GM18508 (cell line): ENCODE data around the gene DMPK.

Experiments used
- ATAC-seq: cut with Tn5 transposase; IDR thresholded peaks from one replicate; pipeline ENCODE4 v1.9.1; 2021; ENCODE audit warnings: moderate number of reproducible peaks; ENCODE audit not compliant: insufficient read depth, unreplicated experiment

DMPK gene

GRCh38 chr19:45790942-45791341 is 8.7 kb upstream of the DMPK start:
- no peak for ATAC-seq

GRCh38 chr19:45789035-45789786 is 6.9 kb upstream of the DMPK start:
- no peak for ATAC-seq

GRCh38 chr19:45786533-45786894 is 4.2 kb upstream of the DMPK start:
- ATAC-seq: no peak

GRCh38 chr19:45785781-45786532 is 3.7 kb upstream of the DMPK start:
- no peak for ATAC-seq

- ATAC-seq: no peak
These were observed 2.8 kb upstream of the DMPK start for GRCh38 chr19:45785097-45785496.

GRCh38 chr19:45784096-45784495 is 1.8 kb upstream of the DMPK start:
- ATAC-seq: no peak

GRCh38 chr19:45782820-45783785 is 813 bp upstream of the DMPK start:
- no peak for ATAC-seq

- no peak for ATAC-seq
These were observed 802 bp downstream of the DMPK start for GRCh38 chr19:45781214-45782161.

GRCh38 chr19:45780448-45781213 is 1.7 kb downstream of the DMPK start:
- ATAC-seq: no peak

- no peak for ATAC-seq
These were observed 2.2 kb downstream of the DMPK start for GRCh38 chr19:45780146-45780447.

GRCh38 chr19:45779231-45780145 is 2.8 kb downstream of the DMPK start:
- ATAC-seq: no peak

- no peak for ATAC-seq
These were observed 4.2 kb downstream of the DMPK start for GRCh38 chr19:45778010-45778661.

- no peak for ATAC-seq
These were observed 4.8 kb downstream of the DMPK start for GRCh38 chr19:45777395-45777961.

GRCh38 chr19:45774765-45775164 is 7.5 kb downstream of the DMPK start:
- ATAC-seq: no peak

- ATAC-seq: no peak
These were observed 8.9 kb downstream of the DMPK start for GRCh38 chr19:45773384-45773783.

- ATAC-seq: no peak
These were observed 9.4 kb downstream of the DMPK start for GRCh38 chr19:45772912-45773311.

GRCh38 chr19:45772130-45772840 is 10.0 kb downstream of the DMPK start:
- ATAC-seq: no peak
